HCT116 (cell line): ENCODE measurements around the gene SCYGR3. TPM values are rescaled to one million over a fixed set of nuclear protein-coding genes. Genes with fewer than 3 reads are reported as not detected.

Experiments used
- ATAC-seq: fragments of 200-7000 bp; cut with Tn5 transposase; 2 replicates; pipeline ENCODE4 v1.9.1; 2020; ENCODE audit warnings: mild to moderate bottlenecking, moderate library complexity
- BruUV-seq: library from RNA; stranded (reverse); fragments of 400-500 nt; replicated peaks from 2 replicates; lab custom pipeline; 2021; lab: Mats Ljungman, UMichigan
- CTCF ChIA-PET: fragments of 300-600 bp; sonication (Branson Sonifier 250); formaldehyde crosslinking; loops from one replicate; lab custom pipeline; 2021; ENCODE audit warnings: antibody characterized with exemption; lab: Charles Lee
- POLR2A ChIA-PET: fragments of 300-600, 350-600 bp; sonication (Branson Sonifier 250); formaldehyde crosslinking; loops from one replicate; lab custom pipeline; 2021; ENCODE audit warnings: antibody characterized with exemption; lab: Charles Lee
- RAD21 ChIA-PET, 2 experiments: fragments of 300-600 bp; sonication (Branson Sonifier 250); formaldehyde crosslinking; loops; one replicate each; lab custom pipeline; 2023; ENCODE audit warnings: low total read pairs in 2 of 2; ENCODE audit not compliant: uncharacterized antibody in 2 of 2, unreplicated experiment in 2 of 2, low non-redundant PET in 1 of 2; lab: Charles Lee
- DNase-seq: peaks from one replicate; pipeline ENCODE4 v3.0.0-alpha.2; 2010; ENCODE audit warnings: low read depth, low spot score
- H2AFZ ChIP-seq: fragments of 200-600 bp; shearing (Covaris generic), sonication (generic); 2 replicates; pipeline ENCODE4 v1.6.1; 2017; ENCODE audit warnings: low read depth, mixed run types, mixed read lengths, antibody characterized with exemption, low read length; ENCODE audit not compliant: poor library complexity, severe bottlenecking
- H3K27ac ChIP-seq: 2 replicates; pipeline ENCODE4 v1.5.1; 2012; ENCODE audit warnings: low read depth, low read length
- H3K27me3 ChIP-seq: fragments of 200-600 bp; sonication (generic); 2 replicates; pipeline ENCODE4 v1.6.1; 2016; ENCODE audit warnings: mixed run types, low read length, mixed read lengths; ENCODE audit not compliant: insufficient read depth
- H3K36me3 ChIP-seq, 2 experiments: fragments of 200-500 bp in 1 of 2; fragments of 200-600 bp in 1 of 2; sonication (Bioruptor generic) in 1 of 2; sonication (generic) in 1 of 2; 2 replicates each; pipeline versions ENCODE4 v1.5.1 to v1.6.1; 2014 to 2016; ENCODE audit warnings: low read length in 2 of 2, inconsistent platforms in 1 of 2, mixed read lengths in 1 of 2, mixed run types in 1 of 2; ENCODE audit not compliant: insufficient read depth in 2 of 2, control insufficient read depth in 1 of 2
- H3K4me1 ChIP-seq, 2 experiments: fragments of 200-600 bp in 1 of 2; sonication (generic) in 1 of 2; 2 replicates each; pipeline versions ENCODE4 v1.5.1 to v1.6.1; 2012 to 2017; ENCODE audit warnings: low read length in 2 of 2, inconsistent platforms in 1 of 2, mild to moderate bottlenecking in 1 of 2, mixed read lengths in 1 of 2, mixed run types in 1 of 2, moderate library complexity in 1 of 2; ENCODE audit not compliant: insufficient read depth in 2 of 2, control insufficient read depth in 1 of 2
- H3K4me2 ChIP-seq: fragments of 200-600 bp; sonication (generic); 2 replicates; pipeline ENCODE4 v1.6.1; 2017; ENCODE audit warnings: mixed run types, low read length, mixed read lengths
- H3K4me3 ChIP-seq, 2 experiments: fragments of 200-600 bp in 1 of 2; sonication (generic) in 1 of 2; replicated peaks in 1 of 2; 2 replicates each; pipeline ENCODE4 v1.5.1; 2011 to 2016; ENCODE audit warnings: low read length in 2 of 2, control low read depth in 1 of 2, low read depth in 1 of 2, mild to moderate bottlenecking in 1 of 2, mixed read lengths in 1 of 2, mixed run types in 1 of 2
- H3K79me2 ChIP-seq: fragments of 200-600 bp; sonication (generic); 2 replicates; pipeline ENCODE4 v1.6.1; 2017; ENCODE audit warnings: mild to moderate bottlenecking, mixed run types, low read length, moderate library complexity, mixed read lengths; ENCODE audit not compliant: insufficient read depth
- H3K9ac ChIP-seq: fragments of 200-600 bp; sonication (generic); 2 replicates; pipeline ENCODE4 v1.6.1; 2016; ENCODE audit warnings: low read length, mixed read lengths
- H3K9me2 ChIP-seq: fragments of 200-600 bp; sonication (generic), shearing (Covaris generic); 2 replicates; pipeline ENCODE4 v1.6.1; 2017; ENCODE audit warnings: mixed run types, mild to moderate bottlenecking, moderate library complexity; ENCODE audit not compliant: insufficient read depth
- H3K9me3 ChIP-seq, 2 experiments: fragments of 200-500 bp in 1 of 2; fragments of 200-600 bp in 1 of 2; sonication (Bioruptor generic) in 1 of 2; sonication (generic) in 1 of 2; 2 replicates each; pipeline ENCODE4 v1.6.1; 2014 to 2017; ENCODE audit warnings: low read length in 2 of 2, mixed read lengths in 2 of 2, inconsistent platforms in 1 of 2, low read depth in 1 of 2, mild to moderate bottlenecking in 1 of 2, mixed run types in 1 of 2, moderate library complexity in 1 of 2; ENCODE audit not compliant: control insufficient read depth in 1 of 2, insufficient read depth in 1 of 2
- H4K20me1 ChIP-seq: fragments of 200-600 bp; sonication (generic), shearing (Covaris generic); 2 replicates; pipeline ENCODE4 v1.6.1; 2017; ENCODE audit warnings: mixed run types, mild to moderate bottlenecking, moderate library complexity; ENCODE audit not compliant: insufficient read depth
- ATF3 ChIP-seq: IDR thresholded peaks from 2 replicates; pipeline ENCODE4 v1.6.1; 2012
- CBX3 ChIP-seq: IDR thresholded peaks from 2 replicates; pipeline ENCODE4 v1.6.1; 2012; ENCODE audit warnings: low read depth
- CEBPB ChIP-seq: IDR thresholded peaks from 2 replicates; pipeline ENCODE4 v1.6.1; 2012; ENCODE audit warnings: low read depth
- EGR1 ChIP-seq: IDR thresholded peaks from 2 replicates; pipeline ENCODE4 v1.6.1; 2012; ENCODE audit warnings: low read depth
- ELF1 ChIP-seq: IDR thresholded peaks from 2 replicates; pipeline ENCODE4 v1.6.1; 2012; ENCODE audit warnings: low read depth, borderline replicate concordance
- EZH2 ChIP-seq: fragments of 200-600 bp; sonication (generic); IDR thresholded peaks from 2 replicates; pipeline ENCODE4 v1.6.1; 2017; ENCODE audit warnings: antibody characterized with exemption, mixed run types
- EZH2phosphoT487 ChIP-seq: fragments of 200-600 bp; IDR thresholded peaks from 2 replicates; pipeline ENCODE4 v1.6.1; 2018; ENCODE audit warnings: antibody characterized with exemption, borderline replicate concordance
- JUND ChIP-seq: IDR thresholded peaks from 2 replicates; pipeline ENCODE4 v1.6.1; 2012
- MAX ChIP-seq: IDR thresholded peaks from 2 replicates; pipeline ENCODE4 v1.6.1; 2012
- POLR2A ChIP-seq: IDR thresholded peaks from 2 replicates; pipeline ENCODE4 v1.7.0; 2011; ENCODE audit warnings: borderline replicate concordance; ENCODE audit not compliant: insufficient read depth, insufficient read length; ENCODE audit errors: extremely low read depth
- POLR2AphosphoS5 ChIP-seq: IDR thresholded peaks from 2 replicates; pipeline ENCODE4 v1.6.1; 2011; ENCODE audit warnings: mild to moderate bottlenecking, low read depth, low read length, moderate library complexity
- RAD21 ChIP-seq: IDR thresholded peaks from 2 replicates; pipeline ENCODE4 v1.6.1; 2012; ENCODE audit warnings: low read depth, mild to moderate bottlenecking
- SIN3A ChIP-seq: IDR thresholded peaks from 2 replicates; pipeline ENCODE4 v1.6.1; 2012; ENCODE audit warnings: low read depth
- SP1 ChIP-seq: IDR thresholded peaks from 2 replicates; pipeline ENCODE4 v1.6.1; 2012; ENCODE audit warnings: low read depth
- TCF7L2 ChIP-seq: IDR thresholded peaks from 2 replicates; pipeline ENCODE4 v1.7.0; 2011; ENCODE audit warnings: borderline replicate concordance, inconsistent platforms; ENCODE audit not compliant: insufficient read depth, insufficient read length; ENCODE audit errors: extremely low read depth
- YY1 ChIP-seq: IDR thresholded peaks from 2 replicates; pipeline ENCODE4 v1.6.1; 2011; ENCODE audit warnings: low read length, low read depth, moderate library complexity, mild to moderate bottlenecking; ENCODE audit not compliant: insufficient replicate concordance; ENCODE audit errors: extremely low read depth
- ZFX ChIP-seq: fragments of 450-650 bp; IDR thresholded peaks from 2 replicates; pipeline ENCODE4 v1.6.1; 2017
- intact Hi-C: fragments of 100-400 bp; cut with micrococcal nuclease; formaldehyde crosslinking; loops from 2 replicates; pipeline ENCODE4 v1.10.0; 2022
- total RNA-seq: library from RNA; stranded (reverse); gene quantifications from one replicate; pipeline ENCODE4 v1.2.1, GENCODE V29; 2021; ENCODE audit not compliant: unreplicated experiment
- TF ChIP-seq, protein P1 (sequence below): IDR thresholded peaks from 2 replicates; pipeline ENCODE4 v1.6.1; 2011; ENCODE audit warnings: mild to moderate bottlenecking, low read length, moderate library complexity; ENCODE audit not compliant: insufficient replicate concordance; ENCODE audit errors: extremely low read depth

The SCYGR3 gene
- total RNA-seq, 1 experiment from 2014 or later, result not detected

GRCh38 chr2:227626580-227627151, 12.0 kb upstream of the SCYGR3 start:
- RAD21 ChIA-PET, result no interaction called here
- ATAC-seq (peak; percentile 54), DNase-seq (no peak)
- CTCF ChIA-PET, result no interaction called here
- Histone ChIP-seq H4K20me1 (no peaks in the 10 kb centered on the region), H3K9me2 (peaks cover 9% of the 10 kb centered on the region), H3K4me1 (peaks cover 0 to 13% of the 10 kb centered on the region in 2 experiments; a peak in 2 of 4 replicates), H3K27me3 (no peaks in the 10 kb centered on the region), H3K9me3 (no peaks in the 10 kb centered on the region), H3K9ac (no peak overlapping the region), H3K4me2 (no peak overlapping the region), H3K36me3 (no peaks in the 10 kb centered on the region), H3K4me3 (no peak overlapping the region), H2AFZ (no peak overlapping the region), H3K27ac (no peak overlapping the region), H3K79me2 (no peaks in the 10 kb centered on the region)
- intact Hi-C loops, result no loop called here
- BruUV-seq, result no TSS peak
- TF ChIP-seq RAD21 (no peak), MAX (no peak), CBX3 (no peak), POLR2AphosphoS5 (no peak), TCF7L2 (no peak), EZH2 (no peak), EGR1 (no peak), YY1 (no peak), CEBPB (no peak), ZFX (no peak), ELF1 (no peak), EZH2phosphoT487 (no peak)
- POLR2A ChIA-PET, result no interaction called here

DNA sequence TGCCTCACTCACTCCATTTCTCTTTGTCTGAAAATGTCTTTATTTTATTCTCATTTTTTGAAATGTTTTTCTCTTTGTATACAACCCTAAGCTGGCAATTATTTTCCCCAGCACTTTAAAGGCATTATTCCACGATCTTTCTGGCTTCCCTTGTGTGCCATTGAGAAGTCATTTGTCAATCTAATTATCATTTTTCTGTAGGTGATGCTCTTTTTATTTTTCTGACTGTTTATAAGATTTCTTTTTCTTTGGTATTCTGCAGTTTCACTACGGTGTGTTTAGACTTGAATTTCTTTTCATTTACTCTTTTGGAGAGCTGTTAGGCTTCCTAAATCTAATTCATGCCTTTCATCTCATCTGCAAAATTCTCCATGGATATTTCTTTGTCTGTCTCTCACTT, 10.8 kb upstream of the SCYGR3 start:
- Histone ChIP-seq H3K9me3 (no peaks in the 10 kb centered on the region), H3K9ac (no peak overlapping the region), H3K79me2 (no peaks in the 10 kb centered on the region), H3K9me2 (peaks cover 9% of the 10 kb centered on the region), H3K4me2 (no peak overlapping the region), H3K36me3 (no peaks in the 10 kb centered on the region), H3K27me3 (no peaks in the 10 kb centered on the region), H3K27ac (no peak overlapping the region), H2AFZ (no peak overlapping the region), H4K20me1 (no peaks in the 10 kb centered on the region), H3K4me1 (peaks cover 0 to 13% of the 10 kb centered on the region in 2 experiments; a peak in 2 of 4 replicates), H3K4me3 (no peak overlapping the region)
- intact Hi-C loops, result no loop called here
- CTCF ChIA-PET, result no interaction called here
- no peak for TF ChIP-seq EGR1
- TF ChIP-seq JUND, result no peak
- TF ChIP-seq ZFX, result no peak
- TF ChIP-seq SIN3A, result no peak
- TF ChIP-seq POLR2A, result no peak
- no peak for TF ChIP-seq ATF3
- no peak for TF ChIP-seq CEBPB
- no peak for TF ChIP-seq RAD21
- TF ChIP-seq, protein P1, sequence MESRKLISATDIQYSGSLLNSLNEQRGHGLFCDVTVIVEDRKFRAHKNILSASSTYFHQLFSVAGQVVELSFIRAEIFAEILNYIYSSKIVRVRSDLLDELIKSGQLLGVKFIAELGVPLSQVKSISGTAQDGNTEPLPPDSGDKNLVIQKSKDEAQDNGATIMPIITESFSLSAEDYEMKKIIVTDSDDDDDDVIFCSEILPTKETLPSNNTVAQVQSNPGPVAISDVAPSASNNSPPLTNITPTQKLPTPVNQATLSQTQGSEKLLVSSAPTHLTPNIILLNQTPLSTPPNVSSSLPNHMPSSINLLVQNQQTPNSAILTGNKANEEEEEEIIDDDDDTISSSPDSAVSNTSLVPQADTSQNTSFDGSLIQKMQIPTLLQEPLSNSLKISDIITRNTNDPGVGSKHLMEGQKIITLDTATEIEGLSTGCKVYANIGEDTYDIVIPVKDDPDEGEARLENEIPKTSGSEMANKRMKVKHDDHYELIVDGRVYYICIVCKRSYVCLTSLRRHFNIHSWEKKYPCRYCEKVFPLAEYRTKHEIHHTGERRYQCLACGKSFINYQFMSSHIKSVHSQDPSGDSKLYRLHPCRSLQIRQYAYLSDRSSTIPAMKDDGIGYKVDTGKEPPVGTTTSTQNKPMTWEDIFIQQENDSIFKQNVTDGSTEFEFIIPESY, result no peak
- no peak for TF ChIP-seq SP1
- no peak for TF ChIP-seq ELF1
- POLR2A ChIA-PET, result no interaction called here
- BruUV-seq, result no TSS peak
- no peak for ATAC-seq
- RAD21 ChIA-PET, result no interaction called here
- no peak for DNase-seq
